ENCODE data around the gene CRX. TPM values are rescaled to one million over a fixed set of nuclear protein-coding genes. Genes with fewer than 3 reads are reported as not detected.
A peak's percentile ranks its signal among the peaks of the same experiment; 100 is the strongest.
"Not testable (repeated sequence)": the region's sequence is repeated elsewhere in the genome, so short reads cannot be mapped to it uniquely, and the experiment has no call there.

Gene CRX
- total and polyA plus RNA-seq, 3 donors from 2014 or later: 0.12 to 0.55 TPM; not detected in 1

GRCh38 chr19:47786566-47786965 lies 35.2 kb upstream of the CRX start:
- Histone ChIP-seq H3K9me3 (no peaks in the 10 kb centered on the region), H3K27me3 (no peaks in the 10 kb centered on the region), H3K4me3 (no peak overlapping the region), H3K27ac (no peak overlapping the region), H3K36me3 (ENCODE audit: low read depth, missing control alignments) (no peaks in the 10 kb centered on the region), H3K4me1 (no peaks in the 10 kb centered on the region)
- intact Hi-C loops (cut with DNase I; ENCODE audit: low total_unique reads): loop anchor here (10.0 kb wide), 1 partner anchor 72 kb away; the partner anchor contains the start of gene EHD2
- WGBS, 2 donors: 93 to 97% methylated on average over 5 to 7 of the region's 7 CpGs
- TF ChIP-seq CTCF (IDR thresholded peaks at IDR 0.05): no peak
- TF ChIP-seq POLR2A (IDR thresholded peaks at IDR 0.05): no peak
- DNase-seq: no peak

- not testable (repeated sequence) for H3K4me1 ChIP-seq; H3K4me3 ChIP-seq; H3K27ac ChIP-seq; DNase-seq; H3K27me3 ChIP-seq; H3K36me3 ChIP-seq (ENCODE audit: low read depth, missing control alignments); H3K9me3 ChIP-seq
- WGBS, 2 donors: 80 to 86% methylated on average over 10 of the region's 10 CpGs
- intact Hi-C loops (cut with DNase I; ENCODE audit: low total_unique reads): loop anchor here (10.0 kb wide), 1 partner anchor 73 kb away; the partner anchor contains the start of gene EHD2
Observed at GRCh38 chr19:47787307-47787706, 34.4 kb upstream of the CRX start.

GRCh38 chr19:47789811-47790210 lies 31.9 kb upstream of the CRX start:
- DNase-seq; H3K4me1 ChIP-seq; H3K27me3 ChIP-seq; H3K36me3 ChIP-seq (ENCODE audit: low read depth, missing control alignments); H3K27ac ChIP-seq; H3K9me3 ChIP-seq: not testable (repeated sequence)
- H3K4me3 ChIP-seq: peak overlapping the region in 1 of 2 donors; percentile 15
- intact Hi-C loops (cut with DNase I; ENCODE audit: low total_unique reads): loop anchor here (10.0 kb wide), 1 partner anchor 75 kb away; the partner anchor contains the start of gene EHD2
- WGBS, 2 donors: 61 to 79% methylated on average over 13 of the region's 13 CpGs

- Histone ChIP-seq H3K27ac (no peak overlapping the region), H3K36me3 (ENCODE audit: low read depth, missing control alignments) (no peaks in the 10 kb centered on the region), H3K4me3 (no peak overlapping the region), H3K27me3 (no peaks in the 10 kb centered on the region), H3K4me1 (no peaks in the 10 kb centered on the region), H3K9me3 (no peaks in the 10 kb centered on the region)
- TF ChIP-seq POLR2A (IDR thresholded peaks at IDR 0.05): no peak
- TF ChIP-seq CTCF (IDR thresholded peaks at IDR 0.05): peak; percentile 48 to 96 (median 71)
- DNase-seq: peak; percentile 93
- intact Hi-C loops (cut with DNase I; ENCODE audit: low total_unique reads): no loop called here
- 10 to 12% methylated on average over 9 to 10 of the region's 10 CpGs for WGBS, 2 donors
Observed at GRCh38 chr19:47790398-47790814, 31.3 kb upstream of the CRX start.

GRCh38 chr19:47792616-47793015 lies 29.1 kb upstream of the CRX start:
- WGBS, 2 donors: 85 to 95% methylated on average over 1 of the region's 1 CpG
- no peaks in the 10 kb centered on the region for H3K36me3 ChIP-seq (ENCODE audit: low read depth, missing control alignments)
- H3K27ac ChIP-seq: no peak overlapping the region
- TF ChIP-seq POLR2A (IDR thresholded peaks at IDR 0.05) (no peak), CTCF (IDR thresholded peaks at IDR 0.05) (no peak)
- intact Hi-C loops (cut with DNase I; ENCODE audit: low total_unique reads): no loop called here
- no peak overlapping the region for H3K4me3 ChIP-seq
- DNase-seq: no peak
- H3K27me3 ChIP-seq: no peaks in the 10 kb centered on the region
- no peaks in the 10 kb centered on the region for H3K4me1 ChIP-seq
- no peaks in the 10 kb centered on the region for H3K9me3 ChIP-seq

- no peak overlapping the region for H3K27ac ChIP-seq
- TF ChIP-seq CTCF (IDR thresholded peaks at IDR 0.05): no peak
- TF ChIP-seq POLR2A (IDR thresholded peaks at IDR 0.05): no peak
- 67 to 72% methylated on average over 18 of the region's 18 CpGs for WGBS, 2 donors
Observed at GRCh38 chr19:47794526-47794925, 27.2 kb upstream of the CRX start.

More at GRCh38 chr19:47794526-47794925, 27.2 kb upstream of the CRX start:
- H3K27me3 ChIP-seq: no peaks in the 10 kb centered on the region
- H3K4me1 ChIP-seq: no peaks in the 10 kb centered on the region
- intact Hi-C loops (cut with DNase I; ENCODE audit: low total_unique reads): no loop called here
- no peak overlapping the region for H3K4me3 ChIP-seq
- DNase-seq: no peak
- no peaks in the 10 kb centered on the region for H3K36me3 ChIP-seq (ENCODE audit: low read depth, missing control alignments)
- no peaks in the 10 kb centered on the region for H3K9me3 ChIP-seq
